Astrocyte (in vitro differentiated cells and primary cell): ENCODE measurements around the gene SECISBP2. TPM values are rescaled to one million over a fixed set of nuclear protein-coding genes. Genes with fewer than 3 reads are reported as not detected.
"Not testable (repeated sequence)": the region's sequence is repeated elsewhere in the genome, so short reads cannot be mapped to it uniquely, and the experiment has no call there.

Source experiments
- DNase-seq: peaks from one replicate; pipeline ENCODE4 v3.0.0-alpha.2; 2010; ENCODE audit warnings: low read depth
- FAIRE-seq: peaks from 2 replicates; lab custom pipeline; 2011; peaks lifted over from hg19 to GRCh38; lab: Jason Lieb, UNC
- H2AFZ ChIP-seq: 2 replicates; pipeline ENCODE4 v1.6.0; 2012; ENCODE audit warnings: low read depth, low read length, inconsistent platforms
- H3K27ac ChIP-seq: 2 replicates; pipeline ENCODE4 v1.5.1; 2011; ENCODE audit warnings: low read depth, low read length, inconsistent platforms
- H3K27me3 ChIP-seq: 2 replicates; pipeline ENCODE4 v1.6.0; 2011; ENCODE audit warnings: low read length, inconsistent platforms; ENCODE audit not compliant: insufficient read depth
- H3K36me3 ChIP-seq: 2 replicates; pipeline ENCODE4 v1.5.1; 2011; ENCODE audit warnings: low read length, inconsistent platforms; ENCODE audit not compliant: insufficient read depth
- H3K4me1 ChIP-seq: 2 replicates; pipeline ENCODE4 v1.5.1; 2011; ENCODE audit warnings: low read length, inconsistent platforms; ENCODE audit not compliant: insufficient read depth
- H3K4me2 ChIP-seq: 2 replicates; pipeline ENCODE4 v1.6.0; 2012; ENCODE audit warnings: low read length, inconsistent platforms
- H3K4me3 ChIP-seq: 2 replicates; pipeline ENCODE4 v1.5.1; 2011; ENCODE audit warnings: low read depth, mild to moderate bottlenecking, low read length, inconsistent platforms; ENCODE audit not compliant: insufficient read depth
- H3K79me2 ChIP-seq: 2 replicates; pipeline ENCODE4 v1.6.0; 2012; ENCODE audit warnings: mild to moderate bottlenecking, low read length, inconsistent platforms; ENCODE audit not compliant: insufficient read depth
- H3K9ac ChIP-seq: 2 replicates; pipeline ENCODE4 v1.6.0; 2012; ENCODE audit warnings: mild to moderate bottlenecking, low read length, inconsistent platforms
- H3K9me3 ChIP-seq: 2 replicates; pipeline ENCODE4 v1.5.1; 2012; ENCODE audit warnings: low read depth, mild to moderate bottlenecking, low read length, inconsistent platforms; ENCODE audit not compliant: insufficient read depth
- H4K20me1 ChIP-seq: 2 replicates; pipeline ENCODE4 v1.6.0; 2012; ENCODE audit warnings: low read length, inconsistent platforms; ENCODE audit not compliant: insufficient read depth
- H3K27ac Mint-ChIP-seq: one replicate; pipeline ENCODE4 v1.8.0; 2021; ENCODE audit warnings: mild to moderate bottlenecking, mixed read lengths; ENCODE audit not compliant: unreplicated experiment
- H3K27me3 Mint-ChIP-seq: one replicate; pipeline ENCODE4 v1.8.0; 2021; ENCODE audit warnings: low read depth, mixed read lengths; ENCODE audit not compliant: unreplicated experiment
- H3K36me3 Mint-ChIP-seq: one replicate; pipeline ENCODE4 v1.8.0; 2021; ENCODE audit warnings: low read depth, mixed read lengths; ENCODE audit not compliant: unreplicated experiment
- H3K4me1 Mint-ChIP-seq: one replicate; pipeline ENCODE4 v1.8.0; 2021; ENCODE audit warnings: low read depth, mixed read lengths; ENCODE audit not compliant: unreplicated experiment
- H3K4me3 Mint-ChIP-seq: one replicate; pipeline ENCODE4 v1.8.0; 2021; ENCODE audit warnings: mild to moderate bottlenecking, moderate library complexity, mixed read lengths; ENCODE audit not compliant: unreplicated experiment
- H3K9me3 Mint-ChIP-seq: one replicate; pipeline ENCODE4 v1.8.0; 2021; ENCODE audit warnings: mild to moderate bottlenecking, mixed read lengths; ENCODE audit not compliant: unreplicated experiment
- CTCF ChIP-seq: IDR thresholded peaks from 2 replicates; pipeline ENCODE4 v1.5.1; 2011; ENCODE audit warnings: low read depth, mild to moderate bottlenecking, inconsistent platforms, low read length, moderate library complexity; ENCODE audit not compliant: insufficient read depth
- EZH2 ChIP-seq: IDR thresholded peaks from 2 replicates; pipeline ENCODE4 v1.6.1; 2012; ENCODE audit warnings: mild to moderate bottlenecking, low read length, inconsistent platforms; ENCODE audit not compliant: insufficient read depth
- total RNA-seq: library from RNA; stranded (reverse); gene quantifications from 2 replicates; pipeline ENCODE4 v1.2.1, GENCODE V29; 2021

SECISBP2 gene
- total RNA-seq, 1 donor from 2014 or later: 19.0 TPM

DNA sequence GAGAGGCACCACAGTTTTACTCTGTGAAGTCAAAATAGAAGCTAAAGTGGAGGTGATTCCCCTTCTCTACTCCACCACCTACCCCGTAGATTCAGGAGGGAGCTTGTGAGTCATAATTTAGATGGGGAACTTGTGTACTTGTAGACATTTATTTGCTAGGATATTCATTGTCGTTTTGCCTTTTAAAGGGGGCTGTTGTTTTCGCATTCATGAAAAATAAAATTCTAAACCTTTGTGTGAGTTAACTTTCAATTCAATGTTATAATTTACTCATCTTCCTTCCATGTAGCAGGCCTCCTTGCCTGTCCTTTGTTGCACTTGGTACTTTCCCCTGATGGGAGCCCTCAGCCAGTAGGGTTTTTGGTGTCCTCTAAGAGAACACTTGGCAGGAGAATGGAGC is 22.0 kb downstream of the SECISBP2 start:
- H3K9me3 ChIP-seq: no peaks in the 10 kb centered on the region
- H3K27ac ChIP-seq: no peak overlapping the region
- Mint-ChIP-seq H3K4me3 (no peak overlapping the region), H3K9me3 (no peaks in the 10 kb centered on the region), H3K36me3 (peaks cover 13% of the 10 kb centered on the region), H3K4me1 (peaks cover 10% of the 10 kb centered on the region), H3K27ac (no peak overlapping the region), H3K27me3 (no peaks in the 10 kb centered on the region)
- no peaks in the 10 kb centered on the region for H3K27me3 ChIP-seq
- H3K36me3 ChIP-seq: peaks cover 53% of the 10 kb centered on the region
- DNase-seq (no peak), FAIRE-seq (no peak)
- H3K4me2 ChIP-seq: no peak overlapping the region
- no peaks in the 10 kb centered on the region for H3K79me2 ChIP-seq
- peaks cover 10% of the 10 kb centered on the region for H4K20me1 ChIP-seq
- TF ChIP-seq CTCF (no peak), EZH2 (no peak)
- no peaks in the 10 kb centered on the region for H3K4me1 ChIP-seq
- H3K9ac ChIP-seq: no peak overlapping the region
- H2AFZ ChIP-seq: no peak overlapping the region
- no peak overlapping the region for H3K4me3 ChIP-seq

- DNase-seq (no peak), FAIRE-seq (no peak)
- H3K4me1 Mint-ChIP-seq: peaks cover 10% of the 10 kb centered on the region
- H3K27me3 ChIP-seq: no peaks in the 10 kb centered on the region
- H3K27me3 Mint-ChIP-seq: no peaks in the 10 kb centered on the region
- H3K27ac ChIP-seq: no peak overlapping the region
- peaks cover 14% of the 10 kb centered on the region for H4K20me1 ChIP-seq
- peaks cover 20% of the 10 kb centered on the region for H3K36me3 Mint-ChIP-seq
- no peak overlapping the region for H2AFZ ChIP-seq
- H3K4me3 Mint-ChIP-seq: no peak overlapping the region
- no peak overlapping the region for H3K9ac ChIP-seq
- H3K4me1 ChIP-seq: no peaks in the 10 kb centered on the region
- no peaks in the 10 kb centered on the region for H3K79me2 ChIP-seq
- H3K4me2 ChIP-seq: no peak overlapping the region
- no peaks in the 10 kb centered on the region for H3K9me3 Mint-ChIP-seq
- TF ChIP-seq CTCF (no peak), EZH2 (no peak)
- H3K36me3 ChIP-seq: peaks cover 63% of the 10 kb centered on the region
- peak overlapping the region; percentile 36 for H3K27ac Mint-ChIP-seq
- no peak overlapping the region for H3K4me3 ChIP-seq
- H3K9me3 ChIP-seq: no peaks in the 10 kb centered on the region
Observed at GRCh38 chr9:89342213-89342612, 23.9 kb downstream of the SECISBP2 start.

DNA sequence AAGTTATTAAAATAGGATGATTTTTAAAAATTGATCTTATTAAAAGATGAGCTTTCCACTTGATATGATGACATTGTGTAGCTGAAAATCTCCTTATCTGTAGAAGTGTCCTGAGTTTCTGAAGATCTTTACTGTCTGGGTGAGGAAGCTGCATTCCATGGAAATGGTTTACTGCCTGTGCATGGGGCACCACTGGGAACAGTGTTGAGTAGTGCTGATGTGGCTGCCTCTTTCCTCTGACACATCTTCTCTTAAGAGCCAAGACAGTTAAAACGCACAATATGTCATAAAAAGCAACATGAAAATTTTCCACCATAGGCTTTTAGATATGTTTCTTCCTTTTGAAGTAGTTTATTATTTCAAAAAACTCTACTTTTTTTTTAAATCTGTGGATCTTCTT is 24.6 kb downstream of the SECISBP2 start:
- H3K9me3 Mint-ChIP-seq: no peaks in the 10 kb centered on the region
- H3K36me3 ChIP-seq: peaks cover 57% of the 10 kb centered on the region

DNA sequence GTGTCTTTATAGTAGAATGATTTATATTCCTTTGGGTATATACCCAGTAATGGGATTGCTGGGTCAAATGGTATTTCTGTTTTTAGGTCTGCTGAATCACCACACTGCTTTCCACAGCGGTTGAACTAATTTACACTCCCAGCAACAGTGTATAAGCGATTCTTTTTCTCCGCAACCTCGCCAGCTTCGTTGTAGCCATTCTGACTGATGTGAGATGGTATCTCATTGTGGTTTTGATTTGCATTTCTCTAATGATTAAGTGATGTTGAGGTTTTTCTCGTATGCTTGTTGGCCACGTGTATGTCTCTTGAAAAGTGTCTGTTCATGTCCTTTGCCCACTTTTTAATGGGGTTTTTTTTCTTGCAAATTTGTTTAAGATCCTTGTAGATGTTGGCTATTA is 25.5 kb downstream of the SECISBP2 start:
- FAIRE-seq, H3K79me2 ChIP-seq: not testable (repeated sequence)
- DNase-seq: peak; percentile 78

More for the DNA sequence above, 24.6 kb downstream of the SECISBP2 start:
- H3K4me1 Mint-ChIP-seq: peaks cover 10% of the 10 kb centered on the region
- H3K27me3 Mint-ChIP-seq: no peaks in the 10 kb centered on the region
- H3K9ac ChIP-seq: no peak overlapping the region
- H3K27ac Mint-ChIP-seq: peak overlapping the region; percentile 54
- DNase-seq (no peak), FAIRE-seq (no peak)
- no peak overlapping the region for H3K4me3 Mint-ChIP-seq
- H3K27me3 ChIP-seq: no peaks in the 10 kb centered on the region
- TF ChIP-seq CTCF (no peak), EZH2 (no peak)
- H3K4me2 ChIP-seq: no peak overlapping the region
- H3K27ac ChIP-seq: no peak overlapping the region
- no peaks in the 10 kb centered on the region for H3K4me1 ChIP-seq
- H3K4me3 ChIP-seq: no peak overlapping the region
- H3K36me3 Mint-ChIP-seq: peaks cover 19% of the 10 kb centered on the region
- peaks cover 9% of the 10 kb centered on the region for H4K20me1 ChIP-seq
- H3K79me2 ChIP-seq: no peaks in the 10 kb centered on the region
- H2AFZ ChIP-seq: no peak overlapping the region
- H3K9me3 ChIP-seq: no peaks in the 10 kb centered on the region

More for the DNA sequence above, 25.5 kb downstream of the SECISBP2 start:
- not testable (repeated sequence) for H3K9me3 Mint-ChIP-seq, H3K27ac Mint-ChIP-seq, H3K27me3 ChIP-seq, H3K9me3 ChIP-seq, H3K27ac ChIP-seq, H2AFZ ChIP-seq, H3K4me3 Mint-ChIP-seq, H3K4me2 ChIP-seq, H3K4me1 ChIP-seq, H3K27me3 Mint-ChIP-seq, H3K4me1 Mint-ChIP-seq, H3K9ac ChIP-seq, H4K20me1 ChIP-seq, H3K4me3 ChIP-seq
- H3K36me3 Mint-ChIP-seq: peaks cover 19% of the 10 kb centered on the region
- H3K36me3 ChIP-seq: peaks cover 58% of the 10 kb centered on the region
